Measurements from ENCODE around the gene PDE9A. TPM values are rescaled to one million over a fixed set of nuclear protein-coding genes. Genes with fewer than 3 reads are reported as not detected.
A peak's percentile ranks its signal among the peaks of the same experiment; 100 is the strongest.

PDE9A gene
- total and polyA plus RNA-seq, 4 donors: 2.6 to 16.2 (median 7.8) TPM

DNA sequence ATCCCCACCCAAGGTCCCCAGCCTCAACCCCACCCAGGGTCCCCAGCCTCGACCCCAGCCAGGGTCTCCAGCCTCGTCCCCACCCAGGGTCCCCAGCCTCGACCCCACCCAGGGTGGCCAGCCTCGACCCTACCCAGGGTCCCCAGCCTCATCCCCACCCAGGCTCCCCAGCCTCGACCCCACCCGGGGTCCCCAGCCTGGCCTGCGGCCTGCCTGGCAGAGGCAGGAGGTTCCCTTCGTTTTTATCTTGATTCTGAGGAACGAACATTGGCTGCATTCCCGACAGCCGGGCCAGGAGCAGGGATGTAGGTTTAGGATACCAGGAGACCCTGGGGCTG lies 3.4 kb upstream of the PDE9A start:
- DNase-seq (peak; percentile 30 to 35), ATAC-seq (ENCODE audit: low FRiP score) (no peak)
- 30% methylated on average over 11 of the region's 11 CpGs for WGBS, 2 donors
- H3K36me3 ChIP-seq (ENCODE audit: control insufficient read depth in 1 of 2, insufficient read depth in 2 of 2, low read length in 1 of 2): no peaks in the 10 kb centered on the region
- H3K4me3 ChIP-seq (ENCODE audit: low read length in 2 of 2): no peak overlapping the region
- H3K27me3 ChIP-seq (ENCODE audit: control insufficient read depth in 1 of 2, insufficient read depth in 2 of 2, low read length in 1 of 2): no peaks in the 10 kb centered on the region
- H3K9me3 ChIP-seq (ENCODE audit: control insufficient read depth, low read length): no peaks in the 10 kb centered on the region
- intact Hi-C loops (cut with DNase I): no loop called here
- H3K4me1 ChIP-seq (ENCODE audit: control insufficient read depth in 1 of 2, insufficient read depth in 2 of 2, low read length in 2 of 2): no peaks in the 10 kb centered on the region
- no peak overlapping the region for H3K27ac ChIP-seq (ENCODE audit: low read depth in 1 of 2, low read length in 2 of 2)

- WGBS, 2 donors: 48 to 58% methylated on average over 21 of the region's 21 CpGs
- no peak overlapping the region for H3K27ac ChIP-seq (ENCODE audit: low read depth in 1 of 2, low read length in 2 of 2)
- H3K27me3 ChIP-seq (ENCODE audit: control insufficient read depth in 1 of 2, insufficient read depth in 2 of 2, low read length in 1 of 2): no peaks in the 10 kb centered on the region
- DNase-seq: peak; percentile 41 to 70
- H3K36me3 ChIP-seq (ENCODE audit: control insufficient read depth in 1 of 2, insufficient read depth in 2 of 2, low read length in 1 of 2): no peaks in the 10 kb centered on the region
- intact Hi-C loops (cut with DNase I): no loop called here
- H3K4me1 ChIP-seq (ENCODE audit: control insufficient read depth in 1 of 2, insufficient read depth in 2 of 2, low read length in 2 of 2): no peaks in the 10 kb centered on the region
- ATAC-seq (ENCODE audit: low FRiP score): no peak
- no peaks in the 10 kb centered on the region for H3K9me3 ChIP-seq (ENCODE audit: control insufficient read depth, low read length)
- H3K4me3 ChIP-seq (ENCODE audit: low read length in 2 of 2): no peak overlapping the region
Measured at GRCh38 chr21:42650441-42651421, 2.7 kb upstream of the PDE9A start.

- peak; percentile 41 to 60 for DNase-seq
- H3K4me1 ChIP-seq (ENCODE audit: control insufficient read depth in 1 of 2, insufficient read depth in 2 of 2, low read length in 2 of 2): no peaks in the 10 kb centered on the region
- no peaks in the 10 kb centered on the region for H3K9me3 ChIP-seq (ENCODE audit: control insufficient read depth, low read length)
- H3K36me3 ChIP-seq (ENCODE audit: control insufficient read depth in 1 of 2, insufficient read depth in 2 of 2, low read length in 1 of 2): no peaks in the 10 kb centered on the region
- H3K4me3 ChIP-seq (ENCODE audit: low read length in 2 of 2): no peak overlapping the region
- intact Hi-C loops (cut with DNase I): no loop called here
- no peaks in the 10 kb centered on the region for H3K27me3 ChIP-seq (ENCODE audit: control insufficient read depth in 1 of 2, insufficient read depth in 2 of 2, low read length in 1 of 2)
- no peak overlapping the region for H3K27ac ChIP-seq (ENCODE audit: low read depth in 1 of 2, low read length in 2 of 2)
- no peak for ATAC-seq (ENCODE audit: low FRiP score)
- WGBS, 2 donors: 74 to 76% methylated on average over 16 of the region's 16 CpGs
Measured at GRCh38 chr21:42651515-42652401, 1.7 kb upstream of the PDE9A start.

- ATAC-seq (ENCODE audit: low FRiP score): peak; percentile 74
- intact Hi-C loops (cut with DNase I): no loop called here
- Histone ChIP-seq H3K4me3 (ENCODE audit: low read length in 2 of 2) (no peak overlapping the region), H3K27ac (ENCODE audit: low read depth in 1 of 2, low read length in 2 of 2) (no peak overlapping the region), H3K4me1 (ENCODE audit: control insufficient read depth in 1 of 2, insufficient read depth in 2 of 2, low read length in 2 of 2) (no peaks in the 10 kb centered on the region), H3K27me3 (ENCODE audit: control insufficient read depth in 1 of 2, insufficient read depth in 2 of 2, low read length in 1 of 2) (no peaks in the 10 kb centered on the region), H3K9me3 (ENCODE audit: control insufficient read depth, low read length) (no peaks in the 10 kb centered on the region), H3K36me3 (ENCODE audit: control insufficient read depth in 1 of 2, insufficient read depth in 2 of 2, low read length in 1 of 2) (no peaks in the 10 kb centered on the region)
- 17 to 20% methylated on average over 24 of the region's 24 CpGs for WGBS, 2 donors
- peak; percentile 81 to 83 for DNase-seq
Measured at GRCh38 chr21:42652527-42653230, 742 bp upstream of the PDE9A start.

DNA sequence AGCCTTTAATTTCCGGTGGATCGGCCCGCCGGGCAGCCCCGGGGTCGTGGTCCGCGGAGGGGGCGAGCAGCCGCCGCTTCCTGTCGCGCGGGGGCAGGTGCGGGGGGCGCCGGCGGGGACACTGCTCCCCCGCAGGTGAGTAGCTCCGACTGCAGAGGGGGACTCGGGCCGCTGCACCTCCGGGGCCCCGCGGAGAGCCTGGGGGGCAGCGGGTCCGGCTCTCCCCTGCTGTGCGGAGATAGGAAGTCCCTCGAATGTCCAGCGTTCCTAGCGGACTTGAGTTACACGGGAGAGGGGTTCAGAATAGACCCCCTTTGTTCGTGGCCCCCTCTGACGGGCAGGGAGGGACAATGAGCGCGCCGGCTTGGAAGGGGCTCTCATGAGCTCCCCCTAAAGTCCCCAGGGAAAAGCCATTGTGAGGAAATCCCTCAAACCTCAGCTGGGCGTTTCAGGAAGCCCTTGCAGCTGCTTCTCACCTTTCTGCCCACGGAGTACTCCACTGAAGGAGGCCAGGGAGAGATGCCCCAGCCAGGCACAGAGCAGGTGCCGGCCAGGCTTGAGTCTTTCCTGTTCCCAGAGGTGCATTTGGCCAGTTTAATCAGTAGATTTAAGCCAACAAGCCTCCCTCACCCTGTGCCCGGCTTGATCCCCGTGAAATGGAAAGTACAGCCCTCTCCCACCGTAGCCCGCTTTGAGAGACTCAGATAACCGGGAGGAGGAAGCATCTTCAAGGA lies 925 bp downstream of the PDE9A start:
- DNase-seq (peak in 1 of 2 donors; percentile 40), ATAC-seq (ENCODE audit: low FRiP score) (no peak)
- Histone ChIP-seq H3K27me3 (ENCODE audit: control insufficient read depth in 1 of 2, insufficient read depth in 2 of 2, low read length in 1 of 2) (no peaks in the 10 kb centered on the region), H3K36me3 (ENCODE audit: control insufficient read depth in 1 of 2, insufficient read depth in 2 of 2, low read length in 1 of 2) (no peaks in the 10 kb centered on the region), H3K9me3 (ENCODE audit: control insufficient read depth, low read length) (no peaks in the 10 kb centered on the region), H3K4me1 (ENCODE audit: control insufficient read depth in 1 of 2, insufficient read depth in 2 of 2, low read length in 2 of 2) (no peaks in the 10 kb centered on the region), H3K4me3 (ENCODE audit: low read length in 2 of 2) (peak overlapping the region in 1 of 2 donors; percentile 41), H3K27ac (ENCODE audit: low read depth in 1 of 2, low read length in 2 of 2) (no peak overlapping the region)
- 4% methylated on average over 42 to 45 of the region's 45 CpGs for WGBS, 2 donors
- intact Hi-C loops (cut with DNase I): no loop called here

DNA sequence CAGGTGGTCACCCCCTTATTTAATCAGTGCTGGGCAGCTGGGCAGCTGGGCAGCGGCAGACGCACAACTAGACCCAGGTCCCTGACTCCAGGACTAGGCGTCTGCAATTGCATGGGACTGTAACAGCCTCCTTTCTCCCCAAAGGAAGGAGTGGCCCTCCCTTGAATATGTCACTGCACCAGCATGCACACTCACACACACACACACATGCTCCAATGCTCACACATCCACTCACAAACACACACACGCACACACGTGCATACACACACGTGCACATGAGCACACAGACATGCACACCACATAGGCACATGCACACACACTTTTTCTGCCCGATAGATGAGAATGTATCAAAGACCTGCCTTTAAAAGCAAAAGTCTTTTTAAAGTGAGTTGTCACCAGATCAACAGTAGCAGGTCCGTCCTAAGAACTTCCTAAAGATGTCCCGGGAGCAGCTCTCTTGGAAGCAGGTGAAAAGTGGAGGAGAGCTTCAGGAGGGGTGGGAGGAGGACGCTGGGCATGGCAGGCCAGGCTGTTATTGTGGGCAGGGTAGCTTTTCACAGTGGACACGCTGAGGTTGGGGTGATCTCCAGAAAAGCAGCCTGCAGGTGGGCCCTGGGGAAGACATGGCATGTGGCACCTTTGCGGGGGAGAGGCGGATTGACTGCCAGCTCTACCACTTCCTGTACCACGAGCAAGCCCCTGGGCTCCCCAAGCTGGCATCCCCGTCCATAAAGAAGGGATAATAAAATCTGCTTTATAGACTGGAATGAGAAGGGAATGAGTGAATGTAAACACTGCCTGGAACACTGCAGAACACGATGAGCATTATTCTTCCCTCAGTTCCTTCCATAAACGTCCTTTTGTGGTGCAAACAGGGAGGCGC lies 1.7 kb downstream of the PDE9A start:
- H3K9me3 ChIP-seq (ENCODE audit: control insufficient read depth, low read length): no peaks in the 10 kb centered on the region
- no peaks in the 10 kb centered on the region for H3K36me3 ChIP-seq (ENCODE audit: control insufficient read depth in 1 of 2, insufficient read depth in 2 of 2, low read length in 1 of 2)
- WGBS, 2 donors: 62 to 65% methylated on average over 18 of the region's 18 CpGs
- intact Hi-C loops (cut with DNase I): no loop called here
- no peaks in the 10 kb centered on the region for H3K4me1 ChIP-seq (ENCODE audit: control insufficient read depth in 1 of 2, insufficient read depth in 2 of 2, low read length in 2 of 2)
- DNase-seq (no peak), ATAC-seq (ENCODE audit: low FRiP score) (no peak)
- H3K27ac ChIP-seq (ENCODE audit: low read depth in 1 of 2, low read length in 2 of 2): no peak overlapping the region
- H3K4me3 ChIP-seq (ENCODE audit: low read length in 2 of 2): no peak overlapping the region
- H3K27me3 ChIP-seq (ENCODE audit: control insufficient read depth in 1 of 2, insufficient read depth in 2 of 2, low read length in 1 of 2): no peaks in the 10 kb centered on the region

- no peaks in the 10 kb centered on the region for H3K27me3 ChIP-seq (ENCODE audit: control insufficient read depth in 1 of 2, insufficient read depth in 2 of 2, low read length in 1 of 2)
- H3K4me3 ChIP-seq (ENCODE audit: low read length in 2 of 2): no peak overlapping the region
- no peaks in the 10 kb centered on the region for H3K4me1 ChIP-seq (ENCODE audit: control insufficient read depth in 1 of 2, insufficient read depth in 2 of 2, low read length in 2 of 2)
- H3K36me3 ChIP-seq (ENCODE audit: control insufficient read depth in 1 of 2, insufficient read depth in 2 of 2, low read length in 1 of 2): no peaks in the 10 kb centered on the region
- H3K27ac ChIP-seq (ENCODE audit: low read depth in 1 of 2, low read length in 2 of 2): no peak overlapping the region
- no peaks in the 10 kb centered on the region for H3K9me3 ChIP-seq (ENCODE audit: control insufficient read depth, low read length)
- intact Hi-C loops (cut with DNase I): no loop called here
- DNase-seq (no peak), ATAC-seq (ENCODE audit: low FRiP score) (no peak)
- 76 to 78% methylated on average over 31 of the region's 31 CpGs for WGBS, 2 donors
Measured at GRCh38 chr21:42655796-42656770, 2.7 kb downstream of the PDE9A start.
